K562 (cell line): Measurements from ENCODE around the gene TRPC4AP. TPM values are rescaled to one million over a fixed set of nuclear protein-coding genes. Genes with fewer than 3 reads are reported as not detected.

ENCODE experiments used
- BRF2 ChIP-seq: IDR thresholded peaks from 3 replicates; pipeline ENCODE4 v1.6.1; 2011; ENCODE audit warnings: borderline replicate concordance, mild to moderate bottlenecking; ENCODE audit not compliant: insufficient read length, insufficient read depth
- CBX8 ChIP-seq: fragments of 200-600 bp; sonication (generic); IDR thresholded peaks from 2 replicates; pipeline ENCODE4 v1.6.1; 2012; ENCODE audit warnings: borderline replicate concordance, mixed run types, low read depth, mild to moderate bottlenecking, moderate library complexity, mixed read lengths, low read length, control low read depth, inconsistent platforms; ENCODE audit not compliant: poor library complexity, severe bottlenecking; ENCODE audit errors: extremely low read depth
- CTCF ChIP-seq, 3 experiments: IDR thresholded peaks in 2 of 3; conservative IDR thresholded peaks in 1 of 3; 2 replicates each; pipeline ENCODE4 v1.5.1; 2011 to 2012; ENCODE audit warnings: low read length in 3 of 3, mild to moderate bottlenecking in 3 of 3, control low read depth in 2 of 3, improper control_type of control experiment in 1 of 3, inconsistent platforms in 1 of 3, low read depth in 1 of 3, mixed read lengths in 1 of 3, moderate library complexity in 1 of 3; ENCODE audit not compliant: insufficient read depth in 2 of 3
- EP400 ChIP-seq: fragments of 450-650 bp; IDR thresholded peaks from 2 replicates; pipeline ENCODE4 v1.6.1; 2017; ENCODE audit warnings: antibody characterized with exemption, mild to moderate bottlenecking, moderate library complexity
- OTX1 ChIP-seq: fragments of 450-650 bp; formaldehyde crosslinking; IDR thresholded peaks from 2 replicates; pipeline ENCODE4 v1.4.0; 2022; ENCODE audit warnings: mild to moderate bottlenecking
- RBM17 ChIP-seq: fragments of 200-400 bp; formaldehyde crosslinking; IDR thresholded peaks from 2 replicates; pipeline ENCODE4 v1.6.1; 2017; ENCODE audit warnings: low read depth, mild to moderate bottlenecking, low read length, borderline replicate concordance
- RNF219 ChIP-seq: fragments of 250-450 bp; sonication (Bioruptor Pico); IDR thresholded peaks from 2 replicates; pipeline ENCODE4 v1.5.0; 2022; ENCODE audit warnings: mild to moderate bottlenecking
- SMAD1 ChIP-seq: fragments of 150-350 bp; IDR thresholded peaks from 2 replicates; pipeline ENCODE4 v1.6.1; 2014; ENCODE audit warnings: low read length, low read depth; ENCODE audit not compliant: partially characterized antibody
- SMARCA4 ChIP-seq: fragments of 450-650 bp; IDR thresholded peaks from 2 replicates; pipeline ENCODE4 v1.6.1; 2016
- XRCC4 ChIP-seq: IDR thresholded peaks from one replicate; pipeline ENCODE4 v1.6.1; 2011; ENCODE audit not compliant: insufficient read depth, insufficient read length; ENCODE audit errors: extremely low read depth
- ZBTB1 ChIP-seq: sonication (generic); formaldehyde crosslinking; IDR thresholded peaks from 2 replicates; pipeline ENCODE4 v1.8.1; 2023; ENCODE audit warnings: missing genetic modification reagents, low read depth, mild to moderate bottlenecking, borderline replicate concordance
- ZBTB12 ChIP-seq: fragments of 250-450 bp; sonication (Bioruptor Pico); IDR thresholded peaks from 2 replicates; pipeline ENCODE4 v1.4.0; 2020
- ZBTB33 ChIP-seq: sonication (generic); formaldehyde crosslinking; IDR thresholded peaks from 2 replicates; pipeline ENCODE4 v1.8.1; 2023; ENCODE audit warnings: mild to moderate bottlenecking, missing genetic modification reagents
- ZNF224 ChIP-seq: sonication (generic); formaldehyde crosslinking; IDR thresholded peaks from 2 replicates; pipeline ENCODE4 v1.8.0; 2022; ENCODE audit warnings: mild to moderate bottlenecking, missing genetic modification reagents
- ZNF354B ChIP-seq: fragments of 250-450 bp; sonication (Bioruptor Pico); IDR thresholded peaks from 2 replicates; pipeline ENCODE4 v1.4.0; 2020
- ZNF551 ChIP-seq: fragments of 250-450 bp; sonication (Bioruptor Pico); IDR thresholded peaks from 2 replicates; pipeline ENCODE4 v1.5.0; 2021; ENCODE audit warnings: mild to moderate bottlenecking, moderate library complexity
- ZNF696 ChIP-seq: fragments of 250-450 bp; sonication (Bioruptor Pico); conservative IDR thresholded peaks from 2 replicates; pipeline ENCODE4 v1.4.0; 2020; ENCODE audit warnings: mild to moderate bottlenecking, moderate library complexity
- ZNF778 ChIP-seq: fragments of 450-650 bp; formaldehyde crosslinking; IDR thresholded peaks from 2 replicates; pipeline ENCODE4 v1.4.0; 2020; ENCODE audit warnings: mild to moderate bottlenecking, moderate library complexity
- ZNF830 ChIP-seq: fragments of 250-450 bp; sonication (Bioruptor Pico); IDR thresholded peaks from 2 replicates; pipeline ENCODE4 v1.5.0; 2021; ENCODE audit warnings: mild to moderate bottlenecking
- polyA plus RNA-seq, 8 experiments: library from polyadenylated mRNA; depleted of rRNA in 4 of 8; stranded (reverse) in 5 of 8; unstranded in 3 of 8; fragments of >200 nt; fragmentation: Nextera tagmentation in 2 of 8; fragmentation: Illumina TruSeq in 1 of 8; extraction: Ambion mirVana in 2 of 8; extraction: Trizol in 1 of 8; gene quantifications; 2 replicates each; pipeline versions ENCODE4 v1.2.1 to v1.2.3, GENCODE V29; 2011 to 2014; ENCODE audit warnings: inconsistent platforms in 1 of 8, missing spikeins in 1 of 8
- total RNA-seq, 7 experiments: library from RNA; depleted of rRNA in 6 of 7; stranded (reverse); fragments of >200 nt in 6 of 7; fragmentation: Illumina TruSeq in 2 of 7; extraction: Trizol in 2 of 7; gene quantifications; 2 replicates each; pipeline versions ENCODE4 v1.2.1 to v1.2.3, GENCODE V29; 2011 to 2021; ENCODE audit warnings: low replicate concordance in 1 of 7

The TRPC4AP gene
- total and polyA plus RNA-seq, 9 of the 15 experiments (the other 6 are each of a cell fraction or from before 2014, with no cell fraction given) = 2.3 to 70.3 (median 33.3) TPM

GRCh38 chr20:35092524-35093266, at the start of gene TRPC4AP (continued):
- TF ChIP-seq SMAD1 (peak; percentile 57), EP400 (peak; percentile 96), ZBTB33 (CRISPR knock-in tag) (peak; percentile 81), XRCC4 (no peak), ZNF354B (CRISPR knock-in tag) (no peak), BRF2 (no peak), ZNF778 (no peak), SMARCA4 (no peak; the same call in 1 of the 2 replicates), OTX1 (CRISPR knock-in tag) (no peak; the same call in 1 of the 2 replicates), ZBTB1 (CRISPR knock-in tag) (peak; percentile 38; the same call in 1 of the 2 replicates), ZNF224 (CRISPR knock-in tag) (no peak), CTCF (IDR thresholded peaks at IDR 0.05 in 2 of 3, conservative IDR thresholded peaks at IDR 0.05 in 1 of 3; ENCODE audit: insufficient read depth in 2 of 3, low read depth in 1 of 3, low read length in 3 of 3) (peak; percentile 91 to 98 (median 96)), ZNF696 (no peak), ZNF551 (no peak), ZBTB12 (CRISPR knock-in tag) (peak; percentile 45; the same call in 1 of the 2 replicates), RBM17 (no peak), CBX8 (no peak), ZNF830 (no peak), RNF219 (CRISPR knock-in tag) (no peak)
